ENCODE results near the gene PEX14. TPM values are rescaled to one million over a fixed set of nuclear protein-coding genes. Genes with fewer than 3 reads are reported as not detected.

PEX14 gene
- total and polyA plus RNA-seq, 11 donors = 14.9 to 28.7 (median 20.4) TPM

GRCh38 chr1:10546896-10547295 is 72.1 kb downstream of the PEX14 start:
- intact Hi-C loops (cut with DNase I) = no loop called here
- WGBS, 4 donors = 11 to 22% (median 20%) methylated on average over 1 of the region's 1 CpG
- H3K4me1 ChIP-seq = peaks cover 0 to 5% (median 0%) of the 10 kb centered on the region in 12 donors

GRCh38 chr1:10549904-10550664 is 75.3 kb downstream of the PEX14 start:
- Histone ChIP-seq H3K9me3 (no peaks in the 10 kb centered on the region), H3K36me3 (no peaks in the 10 kb centered on the region), H3K27me3 (no peaks in the 10 kb centered on the region), H3K4me3 (no peak overlapping the region), H3K4me1 (peaks cover 0 to 5% (median 0%) of the 10 kb centered on the region in 12 donors), H3K27ac (no peak overlapping the region)
- ATAC-seq (peak in 1 of 4 donors; percentile 36), DNase-seq (no peak)
- intact Hi-C loops (cut with DNase I) = no loop called here
- 72 to 82% (median 77%) methylated on average over 2 of the region's 2 CpGs for WGBS, 4 donors
- TF ChIP-seq CTCF (IDR thresholded peaks at IDR 0.05) = no peak
- no peak for TF ChIP-seq POLR2A (IDR thresholded peaks at IDR 0.05)

More at GRCh38 chr1:10546896-10547295, 72.1 kb downstream of the PEX14 start:
- Histone ChIP-seq H3K27ac (no peak overlapping the region), H3K9me3 (no peaks in the 10 kb centered on the region), H3K36me3 (peaks cover 0 to 5% (median 0%) of the 10 kb centered on the region in 9 donors), H3K27me3 (no peaks in the 10 kb centered on the region), H3K4me3 (no peak overlapping the region)
- ATAC-seq = no peak
- TF ChIP-seq POLR2A (IDR thresholded peaks at IDR 0.05) (no peak), CTCF (IDR thresholded peaks at IDR 0.05) (no peak)
- no peak for DNase-seq

- WGBS, 4 donors = 87 to 94% (median 91%) methylated on average over 10 of the region's 10 CpGs
- no peaks in the 10 kb centered on the region for H3K9me3 ChIP-seq
These were observed 78.4 kb downstream of the PEX14 start for GRCh38 chr1:10553118-10553517.

More at GRCh38 chr1:10553118-10553517, 78.4 kb downstream of the PEX14 start:
- Histone ChIP-seq H3K27ac (no peak overlapping the region), H3K36me3 (no peaks in the 10 kb centered on the region), H3K27me3 (no peaks in the 10 kb centered on the region), H3K4me1 (peaks cover 0 to 17% (median 6%) of the 10 kb centered on the region in 12 donors), H3K4me3 (no peak overlapping the region)
- ATAC-seq (no peak), DNase-seq (no peak)
- TF ChIP-seq CTCF (IDR thresholded peaks at IDR 0.05) (no peak), POLR2A (IDR thresholded peaks at IDR 0.05) (no peak)
- intact Hi-C loops (cut with DNase I) = no loop called here

All from heart left ventricle (tissue), 16 donors.